Measurements from ENCODE around the gene COL3A1. TPM values are rescaled to one million over a fixed set of nuclear protein-coding genes. Genes with fewer than 3 reads are reported as not detected.
A peak's percentile ranks its signal among the peaks of the same experiment; 100 is the strongest.

Gene COL3A1
- total and polyA plus RNA-seq, 2 of the 13 experiments (the other 11 are each of a cell fraction or from before 2014, with no cell fraction given), result 0.04 TPM; not detected in 1

- H3K36me3 ChIP-seq (replicated peaks in 1 of 2; ENCODE audit: control insufficient read depth in 1 of 2, insufficient read depth in 2 of 2, low read length in 2 of 2), result no peaks in the 10 kb centered on the region
- no peaks in the 10 kb centered on the region for H3K27me3 ChIP-seq (ENCODE audit: control insufficient read depth in 1 of 2, insufficient read depth in 2 of 2, low read length in 2 of 2)
- no peak overlapping the region for H2AFZ ChIP-seq (ENCODE audit: low read length)
- ChIA-PET POLR2A (no interaction called here), CTCF (ENCODE audit: low intra/inter-chr PET ratio, low total read pairs) (no interaction called here)
- H3K9ac ChIP-seq (ENCODE audit: insufficient read depth, low read depth, low read length), result no peak overlapping the region
- intact Hi-C loops (cut with micrococcal nuclease; ENCODE audit: unreplicated experiment) (no loop called here), in situ Hi-C loops (cut with HindIII; ENCODE audit: extremely low pct_ligation_motif_present, low pct_unique_long_range_greater_than_20kb) (no loop called here)
- peak; percentile 28; the same call in 1 of the 2 replicates for TF ChIP-seq USF2 (IDR thresholded peaks at IDR 0.05; ENCODE audit: low read depth, low read length)
- TF ChIP-seq USF2 (CRISPR knock-in tag; IDR thresholded peaks at IDR 0.05; ENCODE audit: borderline replicate concordance), result no peak
- TF ChIP-seq PAX8 (CRISPR knock-in tag; IDR thresholded peaks at IDR 0.05; ENCODE audit: borderline replicate concordance), result no peak
- peak; percentile 83; the same call in 1 of the 2 replicates for TF ChIP-seq RAD51 (IDR thresholded peaks at IDR 0.05; ENCODE audit: borderline replicate concordance)
- no peaks in the 10 kb centered on the region for H3K9me3 ChIP-seq (ENCODE audit: low read length)
- H4K20me1 ChIP-seq (ENCODE audit: insufficient read depth, low read length), result no peaks in the 10 kb centered on the region
- WGBS (ENCODE audit: low lambda C conversion rate), result 34% methylated on average over 9 of the region's 9 CpGs
- FAIRE-seq (no peak), DNase-seq (ENCODE audit: low spot score) (no peak), ATAC-seq (no peak)
- no peaks in the 10 kb centered on the region for H3K4me1 ChIP-seq (ENCODE audit: insufficient read depth, low read length)
- no peak overlapping the region for H3K4me2 ChIP-seq (ENCODE audit: low read depth, low read length)
- no peak overlapping the region for H3K4me3 ChIP-seq (replicated peaks in 1 of 3; ENCODE audit: insufficient read depth in 1 of 3, low read depth in 2 of 3, low read length in 3 of 3)
- BruUV-seq (replicated peaks), result no TSS peak
- H3K79me2 ChIP-seq (ENCODE audit: insufficient read depth, low read length), result no peaks in the 10 kb centered on the region
- H3K27ac ChIP-seq (ENCODE audit: extremely low read length, insufficient read depth, low read length), result no peak overlapping the region
Measured at GRCh38 chr2:189008555-189009262, 34.5 kb downstream of the COL3A1 start.

- H4K20me1 ChIP-seq (ENCODE audit: insufficient read depth, low read length), result no peaks in the 10 kb centered on the region
- no peak overlapping the region for H3K9ac ChIP-seq (ENCODE audit: insufficient read depth, low read depth, low read length)
- ATAC-seq (no peak), DNase-seq (ENCODE audit: low spot score) (no peak), FAIRE-seq (no peak)
- H3K4me1 ChIP-seq (ENCODE audit: insufficient read depth, low read length), result no peaks in the 10 kb centered on the region
- no peaks in the 10 kb centered on the region for H3K9me3 ChIP-seq (ENCODE audit: low read length)
- H3K4me3 ChIP-seq (replicated peaks in 1 of 3; ENCODE audit: insufficient read depth in 1 of 3, low read depth in 2 of 3, low read length in 3 of 3), result no peak overlapping the region
- POLR2A ChIA-PET, result no interaction called here
- CTCF ChIA-PET (ENCODE audit: low intra/inter-chr PET ratio, low total read pairs), result no interaction called here
- WGBS (ENCODE audit: low lambda C conversion rate), result 37% methylated on average over 6 of the region's 6 CpGs
- in situ Hi-C loops (cut with HindIII; ENCODE audit: extremely low pct_ligation_motif_present, low pct_unique_long_range_greater_than_20kb), result no loop called here
- intact Hi-C loops (cut with micrococcal nuclease; ENCODE audit: unreplicated experiment), result no loop called here
- H3K36me3 ChIP-seq (replicated peaks in 1 of 2; ENCODE audit: control insufficient read depth in 1 of 2, insufficient read depth in 2 of 2, low read length in 2 of 2), result no peaks in the 10 kb centered on the region
- H2AFZ ChIP-seq (ENCODE audit: low read length), result no peak overlapping the region
- BruUV-seq (replicated peaks), result no TSS peak
- no peaks in the 10 kb centered on the region for H3K79me2 ChIP-seq (ENCODE audit: insufficient read depth, low read length)
- TF ChIP-seq ZBTB2 (CRISPR knock-in tag; IDR thresholded peaks at IDR 0.05; ENCODE audit: low read depth), result no peak
- TF ChIP-seq ZBTB39 (CRISPR knock-in tag; IDR thresholded peaks at IDR 0.05), result no peak
- no peak for TF ChIP-seq NAIF1 (CRISPR knock-in tag; IDR thresholded peaks at IDR 0.05; ENCODE audit: borderline replicate concordance)
- no peak for TF ChIP-seq GZF1 (CRISPR knock-in tag; IDR thresholded peaks at IDR 0.05)
- no peaks in the 10 kb centered on the region for H3K27me3 ChIP-seq (ENCODE audit: control insufficient read depth in 1 of 2, insufficient read depth in 2 of 2, low read length in 2 of 2)
- H3K4me2 ChIP-seq (ENCODE audit: low read depth, low read length), result no peak overlapping the region
- H3K27ac ChIP-seq (ENCODE audit: extremely low read length, insufficient read depth, low read length), result no peak overlapping the region
Measured at GRCh38 chr2:189010536-189010935, 36.4 kb downstream of the COL3A1 start.
